GM06990 (cell line): Measurements from ENCODE around the gene PANK1.

Experiments used
- DNase-seq: peaks from one replicate; pipeline ENCODE4 v3.0.0-alpha.2; 2011; ENCODE audit not compliant: insufficient read length; ENCODE audit errors: extremely low read depth
- H3K27me3 ChIP-seq: replicated peaks from 2 replicates; pipeline ENCODE4 v1.6.0; 2011; ENCODE audit warnings: low read length; ENCODE audit not compliant: control insufficient read depth, insufficient read depth
- H3K36me3 ChIP-seq: 2 replicates; pipeline ENCODE4 v1.5.1; 2011; ENCODE audit warnings: low read length; ENCODE audit not compliant: control insufficient read depth, insufficient read depth
- H3K4me3 ChIP-seq: replicated peaks from 2 replicates; pipeline ENCODE4 v1.5.1; 2011; ENCODE audit warnings: low read depth, mild to moderate bottlenecking, control low read depth, low read length
- CTCF ChIP-seq: IDR thresholded peaks from 2 replicates; pipeline ENCODE4 v1.5.1; 2011; ENCODE audit warnings: low read length, control low read depth, mild to moderate bottlenecking, inconsistent platforms; ENCODE audit not compliant: insufficient read depth, poor library complexity, severe bottlenecking

The PANK1 gene

GRCh38 chr10:89652806-89653370 is 7.8 kb upstream of the PANK1 start:
- Histone ChIP-seq H3K4me3 (no peak overlapping the region), H3K36me3 (no peaks in the 10 kb centered on the region), H3K27me3 (no peaks in the 10 kb centered on the region)
- DNase-seq: no peak
- TF ChIP-seq CTCF: no peak

DNA sequence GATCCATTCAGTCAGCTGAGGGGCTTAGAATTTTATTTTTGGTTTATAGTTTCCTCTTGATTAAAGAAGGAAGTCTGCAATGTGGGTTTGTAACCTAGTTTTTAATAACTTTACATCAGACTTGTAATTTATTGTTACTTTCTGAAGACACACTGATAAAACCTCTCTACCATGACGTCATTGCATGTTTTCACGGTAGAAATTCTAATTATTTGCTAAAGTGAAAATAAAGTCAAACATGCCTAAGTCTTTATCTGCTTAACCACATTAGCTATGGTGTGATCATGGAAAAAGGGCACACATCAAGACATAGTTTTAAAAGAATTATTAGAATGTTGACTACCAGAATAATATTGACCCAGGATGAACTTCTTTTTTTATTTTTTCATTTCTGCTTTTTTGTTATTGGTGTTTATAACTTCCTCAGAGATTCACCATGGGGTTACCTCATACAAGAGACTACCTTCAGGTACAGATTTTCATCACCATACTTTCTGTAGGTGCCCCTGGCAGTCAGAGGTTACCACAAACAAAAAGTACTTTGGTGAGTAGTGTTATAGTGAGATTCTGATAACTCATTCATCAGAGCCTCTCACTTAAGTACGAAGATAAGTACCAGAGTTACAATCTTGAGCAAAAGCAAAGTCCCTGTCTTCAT is 7.0 kb upstream of the PANK1 start:
- Histone ChIP-seq H3K4me3 (no peak overlapping the region), H3K27me3 (no peaks in the 10 kb centered on the region), H3K36me3 (no peaks in the 10 kb centered on the region)
- DNase-seq: peak; percentile 60
- no peak for TF ChIP-seq CTCF

GRCh38 chr10:89651205-89651915 is 6.3 kb upstream of the PANK1 start:
- H3K27me3 ChIP-seq: no peaks in the 10 kb centered on the region
- DNase-seq: no peak
- no peak overlapping the region for H3K4me3 ChIP-seq
- TF ChIP-seq CTCF: no peak
- no peaks in the 10 kb centered on the region for H3K36me3 ChIP-seq

GRCh38 chr10:89649051-89649450 is 4.0 kb upstream of the PANK1 start:
- no peak overlapping the region for H3K4me3 ChIP-seq
- no peak for DNase-seq
- TF ChIP-seq CTCF: no peak
- H3K36me3 ChIP-seq: no peaks in the 10 kb centered on the region
- no peaks in the 10 kb centered on the region for H3K27me3 ChIP-seq

DNA sequence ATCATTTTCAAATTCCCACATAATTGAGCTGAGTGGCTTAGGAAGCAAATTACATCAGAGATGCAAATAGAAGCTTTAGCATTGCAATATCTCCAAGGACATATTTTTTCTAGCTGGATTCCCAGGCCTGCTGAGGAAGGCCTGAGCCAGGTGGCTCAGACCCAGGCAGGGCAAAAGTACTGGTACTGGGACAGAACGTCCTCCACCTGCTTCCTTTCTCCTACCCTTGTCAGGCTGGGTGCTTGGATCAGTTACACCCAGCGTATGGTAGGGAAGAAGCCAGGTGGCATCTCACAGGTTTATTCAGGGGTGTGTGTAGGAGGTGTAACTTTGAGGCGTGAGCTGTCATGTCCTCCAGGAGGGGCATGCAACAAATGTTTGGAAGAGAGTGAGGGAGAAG is 3.0 kb upstream of the PANK1 start:
- DNase-seq: no peak
- H3K4me3 ChIP-seq: no peak overlapping the region
- H3K27me3 ChIP-seq: no peaks in the 10 kb centered on the region
- H3K36me3 ChIP-seq: no peaks in the 10 kb centered on the region
- no peak for TF ChIP-seq CTCF
